Fibroblast of upper back skin (primary cell): Measurements from ENCODE around the gene FBN1.

Source experiments
- DNase-seq: peaks from one replicate; pipeline ENCODE4 v3.0.0-alpha.2; 2013

The FBN1 gene

GRCh38 chr15:48617619-48618018 is 27.9 kb downstream of the FBN1 start:
- peak; percentile 89 for DNase-seq

DNA sequence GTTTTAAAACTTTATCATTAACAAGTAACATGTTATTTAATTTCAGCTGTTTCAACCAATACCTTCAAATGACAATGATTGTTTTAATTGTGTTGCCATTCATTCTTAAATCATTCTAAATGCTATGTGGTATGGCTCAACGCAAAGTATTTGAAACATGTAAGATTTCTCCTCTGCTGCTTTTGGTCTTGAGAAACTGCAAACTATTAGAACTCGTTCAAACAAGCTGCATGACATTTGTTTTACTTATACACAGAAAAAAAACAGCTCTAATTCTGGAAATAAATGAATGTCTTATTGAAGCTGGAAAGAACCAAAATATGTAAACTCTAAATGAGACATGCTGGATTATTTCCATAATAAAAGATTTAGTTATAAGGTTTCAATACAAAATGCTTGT is 29.3 kb downstream of the FBN1 start:
- no peak for DNase-seq

- no peak for DNase-seq
Measured at GRCh38 chr15:48614051-48614450, 31.5 kb downstream of the FBN1 start.

GRCh38 chr15:48609486-48609885 is 36.0 kb downstream of the FBN1 start:
- DNase-seq: no peak

GRCh38 chr15:48607846-48608245 is 37.7 kb downstream of the FBN1 start:
- DNase-seq: no peak

- peak; percentile 57 for DNase-seq
Measured at GRCh38 chr15:48604567-48604966, 40.9 kb downstream of the FBN1 start.

GRCh38 chr15:48603922-48604321 is 41.6 kb downstream of the FBN1 start:
- no peak for DNase-seq

DNA sequence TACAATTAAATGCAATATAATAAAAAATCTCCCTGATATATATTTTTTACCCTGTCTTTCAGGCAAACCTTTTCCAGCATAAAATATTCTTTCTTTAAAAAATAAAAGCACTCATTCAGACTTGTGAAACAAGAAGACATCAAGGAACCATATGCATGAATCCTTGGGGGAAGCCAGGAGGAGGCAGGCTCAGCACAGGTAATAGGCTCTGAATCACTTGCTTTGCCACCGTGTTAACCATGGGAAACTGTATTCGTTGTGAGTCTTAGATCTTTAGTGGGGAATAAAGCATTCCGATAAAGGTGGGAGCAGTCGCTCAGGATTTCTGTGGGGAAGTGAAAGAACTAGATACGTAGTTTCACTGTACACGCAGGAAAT is 42.4 kb downstream of the FBN1 start:
- DNase-seq: no peak

- DNase-seq: peak; percentile 73
Measured at GRCh38 chr15:48602358-48603122, 43.0 kb downstream of the FBN1 start.

GRCh38 chr15:48601095-48601494 is 44.4 kb downstream of the FBN1 start:
- DNase-seq: no peak

DNA sequence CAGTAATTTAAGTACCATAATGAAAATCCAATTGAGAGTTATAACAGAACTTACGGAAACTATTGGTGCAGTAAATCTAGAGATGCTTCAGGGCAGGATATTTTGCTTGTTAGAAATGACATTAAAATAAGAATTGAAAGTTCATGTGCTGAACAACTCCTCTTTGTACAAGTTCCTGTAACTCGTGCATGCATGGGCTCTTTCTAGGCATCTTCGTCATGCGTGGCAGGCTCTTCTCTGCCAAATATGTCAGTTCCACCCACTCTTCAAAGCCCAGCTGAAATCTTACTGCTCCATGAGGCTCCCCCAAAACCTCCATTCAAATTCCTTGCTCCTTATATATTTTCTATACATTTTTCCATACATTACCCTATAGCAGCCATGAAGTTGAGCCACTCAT is 48.7 kb downstream of the FBN1 start:
- DNase-seq: no peak

DNA sequence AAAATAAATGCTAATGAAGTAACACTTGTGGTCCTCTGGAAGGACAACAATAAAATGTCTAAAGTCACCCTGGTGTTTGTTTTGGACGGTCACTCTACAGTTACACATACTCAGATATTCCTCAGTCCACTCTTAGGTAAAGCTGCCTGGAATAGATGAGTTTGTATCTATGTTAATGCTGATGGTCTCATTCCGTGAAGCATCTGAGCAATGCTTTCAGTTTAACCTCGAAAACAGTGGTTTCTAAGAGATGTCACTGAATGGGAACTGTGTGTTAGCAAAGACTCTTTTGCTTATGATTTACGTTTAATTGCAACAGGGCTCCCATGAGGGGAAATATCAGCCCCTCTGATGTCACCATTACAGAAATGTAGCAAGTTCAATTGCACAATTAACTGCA is 49.1 kb downstream of the FBN1 start:
- DNase-seq: no peak

DNA sequence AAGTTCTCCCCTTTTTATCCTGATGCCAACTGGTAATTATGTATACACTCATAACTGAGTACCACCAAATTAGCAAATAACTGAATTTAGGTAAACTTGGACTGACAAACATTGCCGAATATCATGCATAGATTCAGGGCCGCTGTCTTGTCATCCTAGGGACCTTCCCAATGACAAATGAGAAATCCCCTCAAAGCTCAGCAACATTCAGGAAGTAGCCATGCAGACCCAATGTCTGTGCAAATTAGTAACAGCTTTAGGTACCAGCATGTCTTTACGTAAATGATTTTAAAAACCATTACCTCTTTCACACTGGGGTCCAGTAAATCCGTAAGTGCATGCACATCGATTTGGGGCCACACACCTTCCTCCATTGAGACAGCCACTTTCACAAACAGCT is 49.5 kb downstream of the FBN1 start:
- DNase-seq: no peak

GRCh38 chr15:48592933-48593332 is 52.6 kb downstream of the FBN1 start:
- DNase-seq: peak; percentile 69

GRCh38 chr15:48592221-48592731 is 53.2 kb downstream of the FBN1 start:
- DNase-seq: peak; percentile 96

- DNase-seq: no peak
Measured at GRCh38 chr15:48590723-48591122, 54.8 kb downstream of the FBN1 start.

GRCh38 chr15:48584812-48585563 is 60.5 kb downstream of the FBN1 start:
- DNase-seq: no peak

- no peak for DNase-seq
Measured at GRCh38 chr15:48584090-48584811, 61.3 kb downstream of the FBN1 start.

DNA sequence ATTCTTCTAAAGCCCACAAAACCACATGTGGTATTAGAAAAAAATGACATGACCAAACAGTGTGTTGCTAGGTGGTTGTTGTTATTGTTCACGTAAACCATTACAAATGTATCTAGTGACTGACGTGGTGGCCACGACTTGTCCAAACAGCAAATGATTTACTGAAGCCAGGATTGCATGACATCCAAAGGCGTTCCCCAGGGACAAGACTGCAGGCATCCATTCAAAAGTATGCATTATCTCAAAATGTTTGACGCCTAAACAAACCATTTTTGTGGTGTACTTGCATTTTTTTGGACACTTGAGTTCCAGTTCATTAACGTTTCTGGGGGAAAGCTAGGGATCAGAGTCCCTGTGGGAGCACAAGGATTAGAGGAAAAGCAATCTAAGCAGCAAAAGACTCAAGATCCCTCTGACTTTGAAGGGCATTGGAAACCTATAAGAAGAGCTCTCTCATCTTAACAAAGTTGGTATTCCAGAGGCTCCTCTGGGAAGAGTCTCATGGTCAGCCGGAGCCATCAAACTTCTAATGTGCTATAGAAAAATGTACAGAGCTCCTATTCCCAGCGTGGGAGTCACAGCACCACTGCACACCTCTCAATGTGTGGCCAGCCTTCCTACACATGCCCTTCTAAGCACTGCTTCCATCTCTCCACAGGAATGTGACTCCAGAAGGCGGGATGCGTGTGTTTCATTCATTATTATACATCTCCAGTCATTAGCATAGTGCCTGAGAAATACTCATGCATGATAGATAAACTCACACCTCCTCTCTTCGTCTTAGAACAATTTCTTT is 62.9 kb downstream of the FBN1 start:
- peak; percentile 96 for DNase-seq

- DNase-seq: no peak
Measured at GRCh38 chr15:48581219-48581618, 64.3 kb downstream of the FBN1 start.

DNA sequence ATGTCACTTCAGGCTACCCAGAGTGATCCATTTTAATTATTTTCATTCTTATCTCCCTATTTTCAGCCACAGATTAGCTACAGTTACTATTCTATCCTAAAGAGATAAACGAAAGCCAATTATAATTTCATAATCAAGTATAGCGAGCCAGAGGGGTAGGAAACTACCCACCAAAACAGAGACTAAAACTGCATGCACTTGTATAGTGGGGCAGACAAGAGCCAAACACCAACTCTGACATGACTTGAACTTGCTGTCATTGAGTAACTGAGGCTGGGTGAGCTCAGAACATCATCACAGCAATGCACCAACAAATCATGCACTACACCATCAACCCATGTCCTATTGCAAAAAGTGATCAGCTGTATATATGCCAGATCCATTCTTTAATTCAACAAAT is 64.8 kb downstream of the FBN1 start:
- DNase-seq: no peak

DNA sequence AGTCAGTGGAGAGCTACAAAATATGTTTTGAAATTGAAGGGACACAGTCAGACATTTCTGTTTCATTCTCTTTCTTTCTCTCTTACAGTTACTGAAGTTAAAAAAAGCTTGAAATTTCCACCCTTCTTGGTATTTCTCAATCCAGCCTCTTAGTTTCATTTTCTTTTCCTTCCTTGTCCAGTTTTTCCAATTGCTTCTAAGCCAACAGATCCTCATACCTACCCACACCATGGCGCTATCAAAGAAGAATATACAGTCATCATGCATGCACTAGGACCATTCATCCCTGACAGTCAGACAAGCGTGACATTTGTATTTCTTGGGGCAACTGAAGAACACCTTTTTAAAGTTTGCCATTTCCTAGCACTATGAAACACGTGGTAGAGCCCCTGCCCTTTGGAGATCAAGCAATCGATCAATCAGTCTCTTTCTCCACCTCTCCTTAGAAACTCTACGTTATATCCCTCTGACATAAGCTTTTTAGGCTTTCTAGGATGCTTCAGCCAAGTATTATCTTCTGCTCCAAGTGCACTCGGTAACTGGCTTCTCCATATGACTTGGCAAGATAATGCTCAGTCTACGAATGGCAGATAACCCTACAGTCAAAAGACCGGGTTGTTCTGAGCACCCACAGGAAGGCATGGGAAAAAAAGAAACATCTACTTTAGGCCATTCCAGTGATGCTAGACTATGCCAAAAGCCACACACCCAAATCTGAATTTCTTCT is 65.4 kb downstream of the FBN1 start:
- no peak for DNase-seq
